Kidney (tissue), 14 donors: ENCODE results near the gene CHERP. TPM values are rescaled to one million over a fixed set of nuclear protein-coding genes. Genes with fewer than 3 reads are reported as not detected.
A peak's percentile ranks its signal among the peaks of the same experiment; 100 is the strongest.
"Not testable (repeated sequence)": the region's sequence is repeated elsewhere in the genome, so short reads cannot be mapped to it uniquely, and the experiment has no call there.

ENCODE experiments used
- DNase-seq, 5 donors: peaks; one replicate each; pipeline ENCODE4 v3.0.0-alpha.2; 2013 to 2020
- FAIRE-seq: peaks from 2 replicates; lab custom pipeline; 2012; peaks lifted over from hg19 to GRCh38; lab: Jason Lieb, UNC
- H3K27ac ChIP-seq, 2 donors: one replicate each; pipeline ENCODE4 v1.7.0; 2013; ENCODE audit warnings: low read depth in 2 of 2, low read length in 2 of 2, inconsistent platforms in 1 of 2
- H3K27me3 ChIP-seq: one replicate; pipeline ENCODE4 v1.7.1; 2013; ENCODE audit warnings: low read length, inconsistent platforms; ENCODE audit not compliant: control insufficient read depth, insufficient read depth
- H3K36me3 ChIP-seq, 3 donors: one replicate each; pipeline versions ENCODE4 v1.7.0 to v1.7.1; 2013; ENCODE audit warnings: low read length in 3 of 3, control low read depth in 1 of 3, inconsistent platforms in 1 of 3; ENCODE audit not compliant: insufficient read depth in 3 of 3, control insufficient read depth in 2 of 3
- H3K4me1 ChIP-seq, 3 donors: one replicate each; pipeline versions ENCODE4 v1.7.0 to v1.7.1; 2013; ENCODE audit warnings: low read length in 3 of 3, inconsistent platforms in 1 of 3, low read depth in 1 of 3; ENCODE audit not compliant: control insufficient read depth in 2 of 3, insufficient read depth in 2 of 3
- H3K4me3 ChIP-seq, 3 donors: one replicate each; pipeline versions ENCODE4 v1.7.0 to v1.8.1; 2013; ENCODE audit warnings: low read length in 3 of 3, control low read depth in 1 of 3, inconsistent platforms in 1 of 3
- H3K9ac ChIP-seq, 3 donors: one replicate each; pipeline versions ENCODE4 v1.7.0 to v1.7.1; 2013; ENCODE audit warnings: low read length in 3 of 3, control low read depth in 1 of 3, inconsistent platforms in 1 of 3
- H3K9me3 ChIP-seq, 3 donors: one replicate each; pipeline versions ENCODE4 v1.7.0 to v1.7.1; 2013; ENCODE audit warnings: low read length in 3 of 3, control low read depth in 1 of 3, inconsistent platforms in 1 of 3; ENCODE audit not compliant: control insufficient read depth in 2 of 3, insufficient read depth in 1 of 3
- CTCF ChIP-seq: IDR thresholded peaks from 3 replicates; pipeline ENCODE4 v1.5.1; 2012; ENCODE audit warnings: mild to moderate bottlenecking, moderate library complexity, borderline replicate concordance; ENCODE audit not compliant: insufficient read depth; ENCODE audit errors: extremely low read depth
- intact Hi-C: fragments of 100-400 bp; cut with DNase I; formaldehyde crosslinking; loops from one replicate; pipeline ENCODE4 v1.11.1; 2022
- polyA plus RNA-seq: library from polyadenylated mRNA; stranded (reverse); fragments of 350-450 nt; fragmentation: Illumina TruSeq; extraction: RNeasy Lipid Tissue Mini Kit (QIAGEN cat#74804); gene quantifications from one replicate; pipeline ENCODE4 v1.2.3, GENCODE V29; 2014; ENCODE audit warnings: low read depth, low replicate concordance; ENCODE audit not compliant: insufficient read depth
- total RNA-seq: library from RNA; stranded (reverse); fragmentation: NEBNext Ultra II Directional; extraction: Animal tissue kit (Norgen Biotek cat#: 25700); gene quantifications from one replicate; pipeline ENCODE4 v1.2.1, GENCODE V29; 2021
- donor health status: control.
- donor health status: control.
- donor health status: control.
- donor health status: control.
- donor health status: control.
- donor health status: DM: yes; HTN: yes; CAD: no.
- donor health status: Normal renal cell carcinoma (clear cell type).

The CHERP gene
- total and polyA plus RNA-seq, 2 donors from 2014 or later: 14.6 to 37.2 TPM

- Histone ChIP-seq H3K9me3 (no peaks in the 10 kb centered on the region), H3K36me3 (no peaks in the 10 kb centered on the region), H3K9ac (no peak overlapping the region), H3K27me3 (no peaks in the 10 kb centered on the region), H3K4me1 (peaks cover 0 to 20% (median 5%) of the 10 kb centered on the region in 3 donors), H3K4me3 (no peak overlapping the region), H3K27ac (no peak overlapping the region)
- no peak for FAIRE-seq
- intact Hi-C loops: no loop called here
- no peak for TF ChIP-seq CTCF
- no peak for DNase-seq
Measured at GRCh38 chr19:16472992-16473391, 69.2 kb downstream of the CHERP start.

- H3K27ac ChIP-seq, DNase-seq, H3K27me3 ChIP-seq, intact Hi-C loops, FAIRE-seq, H3K9me3 ChIP-seq, H3K36me3 ChIP-seq: not testable (repeated sequence)
- peak overlapping the region in 2 of 3 donors; percentile 79 to 86 for H3K4me3 ChIP-seq
- H3K9ac ChIP-seq: peak overlapping the region in 1 of 3 donors; percentile 82
- peaks cover 0 to 23% (median 5%) of the 10 kb centered on the region in 3 donors for H3K4me1 ChIP-seq
Measured at GRCh38 chr19:16472559-16472899, 69.7 kb downstream of the CHERP start.

GRCh38 chr19:16470911-16471811 lies 71.1 kb downstream of the CHERP start:
- Histone ChIP-seq H3K4me1 (peaks cover 0 to 23% (median 5%) of the 10 kb centered on the region in 3 donors), H3K9ac (peak overlapping the region; percentile 26 to 71 (median 65)), H3K27me3 (no peaks in the 10 kb centered on the region), H3K27ac (peak overlapping the region; percentile 6 to 32), H3K4me3 (peak overlapping the region; percentile 59 to 79 (median 77)), H3K9me3 (no peaks in the 10 kb centered on the region), H3K36me3 (no peaks in the 10 kb centered on the region)
- TF ChIP-seq CTCF: no peak
- DNase-seq (peak in 4 of 5 donors; percentile 14 to 81 (median 38)), FAIRE-seq (no peak)
- intact Hi-C loops: no loop called here

GRCh38 chr19:16470541-16470910 lies 71.7 kb downstream of the CHERP start:
- no peaks in the 10 kb centered on the region for H3K27me3 ChIP-seq
- no peaks in the 10 kb centered on the region for H3K9me3 ChIP-seq
- FAIRE-seq (no peak), DNase-seq (no peak)
- H3K4me1 ChIP-seq: peaks cover 0 to 23% (median 5%) of the 10 kb centered on the region in 3 donors
- H3K36me3 ChIP-seq: no peaks in the 10 kb centered on the region
- peak overlapping the region in 1 of 3 donors; percentile 65 for H3K9ac ChIP-seq
- intact Hi-C loops: no loop called here
- no peak for TF ChIP-seq CTCF
- peak overlapping the region; percentile 59 to 79 (median 77) for H3K4me3 ChIP-seq
- H3K27ac ChIP-seq: peak overlapping the region in 1 of 2 donors; percentile 6
